IMR-90 (cell line): ENCODE measurements around the gene DAD1. TPM values are rescaled to one million over a fixed set of nuclear protein-coding genes. Genes with fewer than 3 reads are reported as not detected.

Source experiments
- ATAC-seq: fragments of 200-7000 bp; cut with Tn5 transposase; 2 replicates; pipeline ENCODE4 v1.9.1; 2020; ENCODE audit warnings: low read depth, mild to moderate bottlenecking, moderate library complexity
- BruUV-seq: library from RNA; stranded (reverse); fragments of 400-500 nt; replicated peaks from 2 replicates; lab custom pipeline; 2021; lab: Mats Ljungman, UMichigan
- CTCF ChIA-PET: fragments of 300-600 bp; formaldehyde crosslinking; extraction: SDS; loops from one replicate; lab custom pipeline; 2021; ENCODE audit warnings: antibody characterized with exemption; lab: Yijun Ruan, JAX
- POLR2A ChIA-PET: fragments of 300-600 bp; sonication (Branson Sonifier 250); formaldehyde crosslinking; loops from one replicate; lab custom pipeline; 2022; ENCODE audit warnings: antibody characterized with exemption; ENCODE audit not compliant: unreplicated experiment; lab: Charles Lee
- DNase-seq: peaks from one replicate; pipeline ENCODE4 v3.0.0; 2013
- H2AFZ ChIP-seq: replicated peaks from 2 replicates; pipeline ENCODE3; 2013; ENCODE audit warnings: low read length, mild to moderate bottlenecking; ENCODE audit not compliant: poor library complexity
- H2AK5ac ChIP-seq: 2 replicates; pipeline ENCODE4 v1.6.1; 2013; ENCODE audit warnings: low read depth, low read length, inconsistent platforms
- H2AK9ac ChIP-seq: replicated peaks from 2 replicates; pipeline ENCODE3; 2013; ENCODE audit warnings: mild to moderate bottlenecking, low read depth, low read length, moderate library complexity; ENCODE audit not compliant: poor library complexity
- H2BK120ac ChIP-seq: 2 replicates; pipeline ENCODE4 v1.6.1; 2013; ENCODE audit warnings: low read depth, low read length, inconsistent platforms
- H2BK15ac ChIP-seq: 3 replicates; pipeline ENCODE4 v1.6.1; 2013; ENCODE audit warnings: low read depth, low read length, inconsistent platforms
- H2BK20ac ChIP-seq: 2 replicates; pipeline ENCODE4 v1.6.1; 2013; ENCODE audit warnings: low read depth, mild to moderate bottlenecking, inconsistent platforms, low read length, moderate library complexity
- H2BK5ac ChIP-seq: 2 replicates; pipeline ENCODE4 v1.6.1; 2013; ENCODE audit warnings: mild to moderate bottlenecking, low read depth, low read length, inconsistent platforms; ENCODE audit not compliant: poor library complexity, severe bottlenecking
- H3K14ac ChIP-seq: replicated peaks from 2 replicates; pipeline ENCODE4 v1.6.1; 2013; ENCODE audit warnings: low read depth, low read length, inconsistent platforms
- H3K18ac ChIP-seq: 2 replicates; pipeline ENCODE4 v1.6.1; 2013; ENCODE audit warnings: low read depth, low read length, control low read depth
- H3K23ac ChIP-seq: 2 replicates; pipeline ENCODE4 v1.6.1; 2013; ENCODE audit warnings: low read depth, low read length, inconsistent platforms
- H3K27ac ChIP-seq: 2 replicates; pipeline ENCODE4 v1.5.1; 2013; ENCODE audit warnings: mild to moderate bottlenecking, control low read depth, low read length; ENCODE audit not compliant: insufficient read depth
- H3K27me3 ChIP-seq: 2 replicates; pipeline ENCODE4 v1.6.1; 2013; ENCODE audit warnings: low read length; ENCODE audit not compliant: control insufficient read depth, insufficient read depth
- H3K36me3 ChIP-seq: 2 replicates; pipeline ENCODE4 v1.6.1; 2013; ENCODE audit warnings: low read length, mixed read lengths; ENCODE audit not compliant: control insufficient read depth, insufficient read depth
- H3K4ac ChIP-seq: 2 replicates; pipeline ENCODE4 v1.6.1; 2013; ENCODE audit warnings: low read depth, low read length, inconsistent platforms
- H3K4me1 ChIP-seq: 2 replicates; pipeline ENCODE4 v1.6.1; 2013; ENCODE audit warnings: low read length, mixed read lengths; ENCODE audit not compliant: control insufficient read depth, insufficient read depth
- H3K4me2 ChIP-seq: 2 replicates; pipeline ENCODE4 v1.6.1; 2013; ENCODE audit warnings: low read depth, mild to moderate bottlenecking, control low read depth, low read length, moderate library complexity
- H3K4me3 ChIP-seq: 2 replicates; pipeline ENCODE4 v1.5.1; 2013; ENCODE audit warnings: low read depth, mild to moderate bottlenecking, control low read depth, low read length, moderate library complexity; ENCODE audit not compliant: insufficient read depth
- H3K56ac ChIP-seq: 2 replicates; pipeline ENCODE4 v1.6.1; 2013; ENCODE audit warnings: low read length, inconsistent platforms; ENCODE audit not compliant: insufficient read depth; ENCODE audit errors: extremely low read depth
- H3K79me1 ChIP-seq, 2 experiments: 2 replicates each; pipeline ENCODE4 v1.6.1; 2013; ENCODE audit warnings: low read length in 2 of 2, inconsistent platforms in 1 of 2, low read depth in 1 of 2
- H3K9ac ChIP-seq: 2 replicates; pipeline ENCODE4 v1.6.1; 2013; ENCODE audit warnings: low read depth, low read length, control low read depth
- H3K9me1 ChIP-seq: 2 replicates; pipeline ENCODE4 v1.6.1; 2013; ENCODE audit warnings: low read length, inconsistent platforms; ENCODE audit not compliant: insufficient read depth
- H3K9me3 ChIP-seq: 2 replicates; pipeline ENCODE4 v1.6.1; 2013; ENCODE audit warnings: low read length; ENCODE audit not compliant: control insufficient read depth, insufficient read depth
- H4K20me1 ChIP-seq: 2 replicates; pipeline ENCODE4 v1.6.1; 2013; ENCODE audit warnings: low read length, inconsistent platforms; ENCODE audit not compliant: insufficient read depth
- H4K5ac ChIP-seq: 2 replicates; pipeline ENCODE4 v1.6.1; 2013; ENCODE audit warnings: mild to moderate bottlenecking, low read depth, low read length, control low read depth
- H4K8ac ChIP-seq, 2 experiments: 2 replicates each; pipeline ENCODE4 v1.6.1; 2013; ENCODE audit warnings: low read depth in 2 of 2, low read length in 2 of 2, control low read depth in 1 of 2, inconsistent platforms in 1 of 2
- H4K91ac ChIP-seq: 2 replicates; pipeline ENCODE4 v1.6.1; 2013; ENCODE audit warnings: low read depth, low read length, inconsistent platforms; ENCODE audit not compliant: insufficient read depth
- BHLHE40 ChIP-seq: fragments of 150-350 bp; IDR thresholded peaks from 2 replicates; pipeline ENCODE4 v1.6.1; 2016; ENCODE audit warnings: mild to moderate bottlenecking, low read depth, low read length
- CHD1 ChIP-seq: IDR thresholded peaks from 2 replicates; pipeline ENCODE4 v1.6.1; 2012; ENCODE audit warnings: low read depth, low read length, improper control_type of control experiment
- CTCF ChIP-seq: conservative IDR thresholded peaks from 2 replicates; pipeline ENCODE4 v1.5.1; 2012; ENCODE audit warnings: mild to moderate bottlenecking, low read depth, low read length, improper control_type of control experiment
- FOS ChIP-seq: fragments of 150-350 bp; IDR thresholded peaks from 2 replicates; pipeline ENCODE4 v1.6.1; 2016; ENCODE audit warnings: low read depth, low read length
- MAFK ChIP-seq: IDR thresholded peaks from 2 replicates; pipeline ENCODE4 v1.6.1; 2012; ENCODE audit warnings: low read depth, low read length, improper control_type of control experiment
- MAZ ChIP-seq: IDR thresholded peaks from 2 replicates; pipeline ENCODE4 v1.6.1; 2012; ENCODE audit warnings: low read depth, mild to moderate bottlenecking, low read length, improper control_type of control experiment, moderate library complexity, borderline replicate concordance
- MXI1 ChIP-seq: IDR thresholded peaks from 2 replicates; pipeline ENCODE4 v1.6.1; 2012; ENCODE audit warnings: low read depth, mild to moderate bottlenecking, low read length, moderate library complexity, borderline replicate concordance
- NFE2L2 ChIP-seq: fragments of 150-350 bp; IDR thresholded peaks from 2 replicates; pipeline ENCODE4 v1.6.1; 2016; ENCODE audit warnings: low read depth, mild to moderate bottlenecking, low read length
- POLR2A ChIP-seq: IDR thresholded peaks from 2 replicates; pipeline ENCODE4 v1.6.1; 2012; ENCODE audit warnings: mild to moderate bottlenecking, low read depth, low read length
- RAD21 ChIP-seq: IDR thresholded peaks from 2 replicates; pipeline ENCODE4 v1.6.1; 2012; ENCODE audit warnings: low read length, improper control_type of control experiment
- RCOR1 ChIP-seq: IDR thresholded peaks from 2 replicates; pipeline ENCODE4 v1.6.1; 2012; ENCODE audit warnings: mild to moderate bottlenecking, low read length, improper control_type of control experiment; ENCODE audit not compliant: insufficient replicate concordance
- RFX5 ChIP-seq: IDR thresholded peaks from 2 replicates; pipeline ENCODE4 v1.8.0; 2012; ENCODE audit warnings: low read depth, mild to moderate bottlenecking, low read length, moderate library complexity
- SMC3 ChIP-seq: fragments of 150-350 bp; IDR thresholded peaks from 2 replicates; pipeline ENCODE4 v1.6.1; 2016; ENCODE audit warnings: low read depth, mild to moderate bottlenecking, antibody characterized with exemption, low read length, moderate library complexity
- USF2 ChIP-seq: fragments of 150-350 bp; IDR thresholded peaks from 2 replicates; pipeline ENCODE4 v1.6.1; 2017; ENCODE audit warnings: mild to moderate bottlenecking, antibody characterized with exemption, low read length, low read depth
- WGBS, 2 experiments: methylation state at CpG; one replicate each; pipeline versions ENCODE4 v1.1.5 to v1.1.7; 2013; ENCODE audit warnings: missing lambda C conversion rate in 2 of 2; ENCODE audit not compliant: insufficient read length in 1 of 2; ENCODE audit errors: extremely low coverage in 2 of 2; 5-methylcytosine and 5-hydroxymethylcytosine counted together
- dilution Hi-C: fragments of 300-500 bp; cut with HindIII; formaldehyde crosslinking; loops from one replicate; pipeline ENCODE4 v1.14.3; 2018; ENCODE audit warnings: low sequenced_read_pairs; ENCODE audit not compliant: unreplicated experiment
- in situ Hi-C: fragments of 300-500 bp; cut with MboI; formaldehyde crosslinking; loops from 3 replicates; pipeline ENCODE4 v1.14.3; 2019; ENCODE audit warnings: low sequenced_read_pairs, inconsistent platforms, mixed read lengths
- intact Hi-C: fragments of 100-400 bp; cut with micrococcal nuclease; formaldehyde crosslinking; loops from 2 replicates; pipeline ENCODE4 v1.10.0; 2022
- polyA plus RNA-seq, 3 experiments: library from polyadenylated mRNA; depleted of rRNA; stranded (reverse); fragments of >200 nt; gene quantifications; 2 replicates each; pipeline ENCODE4 v1.2.3, GENCODE V29; 2012; ENCODE audit warnings: low replicate concordance in 1 of 3
- total RNA-seq: library from RNA; depleted of rRNA; stranded (reverse); fragments of >200 nt; gene quantifications from 2 replicates; pipeline ENCODE4 v1.2.3, GENCODE V29; 2012

The DAD1 gene
- total and polyA plus RNA-seq, 2 of the 4 experiments (the other 2 are of a cell fraction), result 396 to 496 TPM

- no peak for ATAC-seq
- ChIA-PET POLR2A (no interaction called here), CTCF (no interaction called here)
- Histone ChIP-seq H3K4ac (no peak overlapping the region), H3K27ac (no peak overlapping the region), H4K91ac (no peak overlapping the region), H3K36me3 (peaks cover 3% of the 10 kb centered on the region; the same call in 1 of the 2 replicates), H3K27me3 (no peaks in the 10 kb centered on the region; the same call in 1 of the 2 replicates), H4K20me1 (no peaks in the 10 kb centered on the region; the same call in 1 of the 2 replicates), H2BK120ac (no peak overlapping the region), H3K9me3 (no peaks in the 10 kb centered on the region), H2BK5ac (no peak overlapping the region), H4K8ac (no peak overlapping the region), H2AFZ (no peak overlapping the region), H3K4me3 (no peak overlapping the region), H3K18ac (no peak overlapping the region), H4K5ac (no peak overlapping the region), H3K4me1 (peaks cover 7% of the 10 kb centered on the region), H3K56ac (no peak overlapping the region), H3K4me2 (no peak overlapping the region), H2BK15ac (no peak overlapping the region), H3K9me1 (peaks cover 12% of the 10 kb centered on the region), H3K79me1 (peaks cover 8 to 28% of the 10 kb centered on the region in 2 experiments), H2BK20ac (no peak overlapping the region), H3K23ac (no peak overlapping the region), H3K9ac (no peak overlapping the region), H3K14ac (no peak overlapping the region), H2AK9ac (no peak overlapping the region), H2AK5ac (no peak overlapping the region)
- no peak for DNase-seq
- dilution Hi-C loops, result no loop called here
- in situ Hi-C loops, result no loop called here
- BruUV-seq, result no TSS peak
- TF ChIP-seq RCOR1 (no peak), MXI1 (no peak), MAZ (no peak), FOS (no peak), NFE2L2 (no peak), RAD21 (no peak), USF2 (no peak), CTCF (no peak), MAFK (no peak), CHD1 (no peak), POLR2A (no peak), BHLHE40 (no peak), SMC3 (no peak), RFX5 (no peak)
- WGBS, 2 experiments, result 80% methylated on average over 1 of the region's 3 CpGs; no CpG with 5 or more reads in 1 of the 2 experiments
- intact Hi-C loops, result no loop called here
These were observed 7.4 kb upstream of the DAD1 start for GRCh38 chr14:22596354-22596879.
